ENCODE results near the gene UST.

GRCh38 chr6:148927586-148927985, 180.8 kb downstream of the UST start:
- TF ChIP-seq, protein P1, sequence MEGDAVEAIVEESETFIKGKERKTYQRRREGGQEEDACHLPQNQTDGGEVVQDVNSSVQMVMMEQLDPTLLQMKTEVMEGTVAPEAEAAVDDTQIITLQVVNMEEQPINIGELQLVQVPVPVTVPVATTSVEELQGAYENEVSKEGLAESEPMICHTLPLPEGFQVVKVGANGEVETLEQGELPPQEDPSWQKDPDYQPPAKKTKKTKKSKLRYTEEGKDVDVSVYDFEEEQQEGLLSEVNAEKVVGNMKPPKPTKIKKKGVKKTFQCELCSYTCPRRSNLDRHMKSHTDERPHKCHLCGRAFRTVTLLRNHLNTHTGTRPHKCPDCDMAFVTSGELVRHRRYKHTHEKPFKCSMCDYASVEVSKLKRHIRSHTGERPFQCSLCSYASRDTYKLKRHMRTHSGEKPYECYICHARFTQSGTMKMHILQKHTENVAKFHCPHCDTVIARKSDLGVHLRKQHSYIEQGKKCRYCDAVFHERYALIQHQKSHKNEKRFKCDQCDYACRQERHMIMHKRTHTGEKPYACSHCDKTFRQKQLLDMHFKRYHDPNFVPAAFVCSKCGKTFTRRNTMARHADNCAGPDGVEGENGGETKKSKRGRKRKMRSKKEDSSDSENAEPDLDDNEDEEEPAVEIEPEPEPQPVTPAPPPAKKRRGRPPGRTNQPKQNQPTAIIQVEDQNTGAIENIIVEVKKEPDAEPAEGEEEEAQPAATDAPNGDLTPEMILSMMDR (IDR thresholded peaks at IDR 0.05 in 4 of 5, conservative IDR thresholded peaks at IDR 0.05 in 1 of 5): no peak
- TF ChIP-seq POLR2A (IDR thresholded peaks at IDR 0.05): no peak

Data from gastrocnemius medialis (tissue), 4 donors.